Measurements from ENCODE around the gene RILP.

RILP gene

GRCh38 chr17:1647802-1648171 lies 1.9 kb downstream of the RILP start:
- DNase-seq = no peak

DNA sequence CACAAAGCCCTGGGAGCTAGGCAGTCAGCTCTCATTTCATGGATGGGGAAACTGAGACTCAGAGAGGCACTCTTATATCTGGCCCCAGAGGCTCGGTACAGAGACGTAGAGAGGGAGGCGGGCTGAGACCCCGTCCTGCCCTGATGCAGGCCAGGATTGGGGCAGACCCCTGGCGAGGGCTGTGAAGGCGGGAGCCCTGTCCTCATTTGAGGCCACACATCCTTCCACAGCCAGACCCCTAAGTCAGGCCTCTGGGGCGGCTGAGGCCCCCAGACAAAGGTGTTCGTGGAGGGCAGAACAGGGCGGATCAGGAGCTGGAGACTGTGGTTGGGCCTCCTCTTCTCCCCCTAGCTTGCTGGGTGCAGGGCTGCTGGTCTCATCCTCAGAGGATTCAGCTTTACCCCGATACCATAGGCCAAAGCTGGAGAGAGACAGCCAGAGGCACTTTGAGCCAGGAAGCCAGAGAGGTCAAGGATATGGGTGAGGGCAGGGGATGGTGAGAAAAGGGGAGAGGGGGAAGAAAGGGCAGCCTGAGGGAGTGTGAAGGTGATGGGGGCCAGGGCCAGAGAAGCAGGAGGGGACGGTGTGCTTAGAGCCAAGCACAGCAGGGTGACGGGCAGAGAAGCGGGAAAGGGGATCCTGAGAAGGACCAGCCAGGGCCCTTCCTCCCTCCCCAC lies 3.3 kb downstream of the RILP start:
- no peak for DNase-seq

DNA sequence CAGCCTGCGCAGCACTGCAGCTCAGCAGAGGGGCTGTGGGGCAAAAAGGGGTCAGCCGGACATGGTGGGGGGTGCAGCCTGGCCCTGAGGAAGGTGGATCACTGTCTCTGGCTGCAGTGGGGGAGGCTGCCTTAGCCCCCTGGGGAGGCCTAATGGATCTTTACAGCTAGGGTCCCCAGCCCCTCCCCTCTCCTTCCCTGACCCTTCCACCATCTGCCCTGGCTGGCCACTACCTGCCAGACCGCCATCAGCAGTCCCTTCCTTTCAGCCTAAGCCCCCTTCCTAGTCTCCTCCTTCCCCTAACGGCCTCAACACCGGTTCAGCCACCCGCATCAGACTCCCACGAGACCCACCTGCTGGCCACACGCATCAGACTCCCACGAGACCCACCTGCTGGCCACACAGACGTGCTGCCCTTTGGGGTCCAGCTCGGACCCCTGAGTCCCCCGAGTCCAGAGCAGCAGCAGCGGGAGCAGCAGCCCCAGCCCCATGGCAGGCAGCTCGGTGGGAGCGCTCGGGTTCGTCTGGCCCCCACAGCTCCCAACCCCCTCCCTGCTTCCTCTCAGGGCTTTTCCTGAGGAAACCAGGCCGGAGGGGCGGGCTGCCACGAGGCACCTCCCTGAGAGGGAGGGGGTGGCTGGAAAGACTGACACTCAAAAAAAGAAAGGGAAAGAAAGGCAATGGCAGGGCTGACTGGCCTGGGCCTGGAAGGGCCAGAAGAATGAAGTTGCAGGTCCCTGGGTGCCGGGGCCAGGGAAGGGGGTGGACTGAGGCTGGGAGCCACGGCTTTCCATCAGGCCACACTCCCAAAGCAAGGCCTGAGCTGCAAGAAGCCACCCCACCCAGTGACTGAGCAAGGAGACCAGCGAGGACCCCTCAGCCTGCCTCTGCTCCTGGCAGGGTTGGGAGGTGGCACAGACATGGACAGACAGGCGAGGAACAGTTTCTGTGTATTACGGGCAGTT lies 4.2 kb downstream of the RILP start, which contains the start of gene SCARF1:
Gene SCARF1, minus strand, starts transcription at position 526 of the 965 bp plus-strand sequence. Its CDS starts 35 bp downstream, at position 491.
- no peak for DNase-seq

GRCh38 chr17:1644493-1645206 lies 5.0 kb downstream of the RILP start:
- DNase-seq = peak; percentile 44 to 62

DNA sequence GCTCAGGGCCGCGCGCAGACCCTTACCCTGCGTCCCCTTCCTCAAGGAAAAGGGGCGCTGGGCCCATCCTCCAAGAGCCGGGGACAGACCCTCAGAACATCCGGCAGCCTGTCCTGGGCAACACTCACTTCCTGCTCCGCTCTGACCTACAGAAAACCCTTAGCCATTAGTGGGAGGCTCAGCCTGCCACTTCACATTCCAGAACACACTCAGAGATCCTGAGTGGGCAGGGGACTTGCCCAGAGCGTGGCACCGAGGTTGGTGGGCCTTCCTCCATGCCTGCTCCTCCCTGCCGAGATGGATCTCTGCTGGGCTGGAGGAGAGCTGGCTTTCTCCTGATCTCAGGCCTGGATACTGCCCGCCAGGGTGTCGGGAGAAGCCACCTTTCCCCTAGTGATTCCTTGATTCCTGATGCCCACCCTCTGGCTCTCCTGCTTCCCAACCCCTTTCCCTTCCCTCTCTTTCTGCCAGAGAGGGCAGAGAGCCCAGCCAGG lies 5.6 kb downstream of the RILP start:
- DNase-seq = peak in 1 of 2 experiments; percentile 23

GRCh38 chr17:1643293-1643998 lies 6.2 kb downstream of the RILP start:
- DNase-seq = peak; percentile 34 to 42

- DNase-seq = no peak
Measured at GRCh38 chr17:1641065-1641403, 8.6 kb downstream of the RILP start.

- no peak for DNase-seq
Measured at GRCh38 chr17:1640329-1641064, 9.2 kb downstream of the RILP start.

DNA sequence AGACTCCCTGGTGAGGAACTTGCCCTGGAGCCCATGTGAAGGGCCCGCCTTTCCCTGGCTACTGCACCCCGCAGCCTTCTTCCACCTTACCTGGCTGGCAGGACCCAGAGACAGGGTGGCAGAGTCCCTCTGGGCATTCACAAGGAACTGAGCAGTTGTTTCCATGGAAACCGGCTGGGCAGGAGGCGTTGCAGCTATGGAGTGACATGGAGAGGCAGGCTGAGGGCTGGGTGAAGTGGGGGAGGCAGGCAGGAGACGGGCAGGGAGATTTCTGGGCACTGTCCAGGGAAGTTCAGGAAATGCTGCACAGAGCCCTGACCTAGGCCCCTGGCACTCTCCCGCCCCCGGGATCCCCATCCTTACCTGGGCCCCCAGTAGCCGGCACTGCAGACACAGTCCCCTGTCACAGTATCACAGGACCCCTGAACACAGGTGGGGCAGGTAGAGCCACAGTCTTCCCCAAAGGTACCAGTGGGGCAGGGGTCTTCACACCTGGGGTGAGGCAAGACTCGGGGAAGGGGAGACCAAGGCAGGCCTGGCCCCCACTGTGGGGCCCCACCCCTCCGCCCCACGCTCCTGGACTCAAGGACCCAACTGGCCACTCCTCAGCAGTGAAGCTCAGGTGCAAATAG lies 10.0 kb downstream of the RILP start:
- no peak for DNase-seq

DNA sequence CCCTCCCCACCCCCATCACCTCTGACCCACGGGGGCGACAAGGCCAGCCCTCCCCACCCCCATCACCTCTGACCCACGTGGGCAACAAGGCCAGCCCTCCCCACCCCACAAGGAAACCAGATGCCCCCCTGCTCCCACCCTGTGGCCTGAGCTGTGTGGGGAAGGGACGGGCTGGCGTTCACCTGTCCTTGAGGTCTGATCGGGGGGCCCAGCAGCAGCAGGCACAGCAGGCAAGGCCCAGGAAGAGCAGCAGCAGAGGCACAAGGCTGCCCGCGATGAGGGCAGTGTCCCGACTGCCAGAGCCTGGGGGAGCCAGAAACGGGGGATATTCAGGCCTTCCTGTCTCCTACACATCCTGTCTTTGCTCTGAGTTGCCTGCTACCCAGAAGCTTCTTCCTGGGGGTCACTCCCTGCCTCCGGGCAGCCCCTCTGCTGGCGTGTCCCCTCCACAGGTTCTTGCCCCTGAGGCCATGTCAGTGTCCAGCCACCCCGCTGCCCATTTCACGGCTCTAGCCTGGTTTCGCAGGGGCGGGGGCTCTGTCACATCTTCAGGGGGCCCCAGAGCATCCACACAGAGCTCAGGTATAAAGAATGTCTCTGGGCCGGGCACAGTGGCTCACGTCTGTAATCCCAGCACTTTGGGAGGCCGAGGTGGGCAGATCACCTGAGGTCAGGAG lies 10.9 kb downstream of the RILP start:
- no peak for DNase-seq

- DNase-seq = no peak
Measured at GRCh38 chr17:1638171-1638590, 11.5 kb downstream of the RILP start.

DNA sequence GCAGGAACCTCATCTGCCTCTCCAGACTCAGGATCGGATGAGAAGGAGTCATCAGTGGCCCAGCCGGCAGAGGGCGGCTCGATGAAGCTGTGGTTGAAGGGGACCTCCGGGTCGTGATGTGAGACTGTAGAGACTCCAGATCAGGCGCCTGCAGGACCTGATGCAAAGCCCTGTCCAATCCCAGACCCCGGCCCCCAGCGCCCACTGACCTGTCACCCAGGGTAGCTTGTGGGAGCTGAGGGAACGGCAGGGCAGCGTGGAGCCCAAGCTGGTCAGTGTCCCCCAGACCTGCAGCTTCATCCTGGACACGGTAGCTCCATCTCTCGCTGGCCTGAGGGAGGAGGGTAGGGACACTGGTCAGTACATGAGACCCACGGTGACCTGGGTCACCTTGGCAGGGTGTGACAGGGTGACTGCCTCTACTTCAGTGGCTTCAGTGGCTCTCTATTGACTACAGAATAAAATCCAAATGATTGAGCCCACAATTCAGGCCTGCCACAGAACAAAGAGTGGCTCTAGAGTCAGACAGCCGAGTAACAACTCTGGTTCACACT lies 12.9 kb downstream of the RILP start:
- DNase-seq = no peak

DNA sequence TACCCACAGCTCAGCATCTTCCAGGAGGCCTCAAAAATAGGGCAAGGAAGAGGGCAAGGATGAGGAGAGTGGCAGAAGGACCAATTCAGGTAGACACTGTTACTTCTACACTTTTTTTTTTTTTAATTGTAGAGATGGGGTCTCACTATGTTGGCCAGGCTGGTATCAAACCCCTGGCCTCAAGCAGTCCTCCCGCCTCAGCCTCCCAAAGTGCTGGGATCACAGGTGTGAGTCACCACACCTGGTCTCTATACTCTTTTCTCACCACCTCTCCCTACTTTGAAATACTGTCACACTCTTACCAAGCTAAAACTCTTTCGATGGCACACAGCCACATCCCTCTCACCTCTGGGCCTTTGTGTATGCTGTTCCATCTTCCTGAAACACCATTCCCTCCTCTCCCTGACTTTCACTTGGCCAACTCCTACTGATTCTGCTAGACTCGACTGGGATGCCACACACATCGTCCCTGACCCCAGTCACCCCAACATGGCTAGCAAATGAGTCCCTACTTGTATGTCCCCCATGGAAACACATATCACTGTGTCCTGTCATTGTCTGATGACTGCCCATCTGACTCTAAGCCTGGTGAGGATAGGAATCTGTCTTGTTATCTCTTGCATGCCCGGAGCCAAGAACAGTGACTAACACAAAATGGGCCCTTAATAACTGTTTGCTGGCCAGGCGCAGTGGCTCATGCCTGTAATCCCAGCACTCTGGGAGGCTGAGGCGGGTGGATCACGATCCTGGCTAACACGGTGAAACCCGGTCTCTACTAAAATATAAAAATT lies 13.8 kb downstream of the RILP start:
- DNase-seq = no peak

DNA sequence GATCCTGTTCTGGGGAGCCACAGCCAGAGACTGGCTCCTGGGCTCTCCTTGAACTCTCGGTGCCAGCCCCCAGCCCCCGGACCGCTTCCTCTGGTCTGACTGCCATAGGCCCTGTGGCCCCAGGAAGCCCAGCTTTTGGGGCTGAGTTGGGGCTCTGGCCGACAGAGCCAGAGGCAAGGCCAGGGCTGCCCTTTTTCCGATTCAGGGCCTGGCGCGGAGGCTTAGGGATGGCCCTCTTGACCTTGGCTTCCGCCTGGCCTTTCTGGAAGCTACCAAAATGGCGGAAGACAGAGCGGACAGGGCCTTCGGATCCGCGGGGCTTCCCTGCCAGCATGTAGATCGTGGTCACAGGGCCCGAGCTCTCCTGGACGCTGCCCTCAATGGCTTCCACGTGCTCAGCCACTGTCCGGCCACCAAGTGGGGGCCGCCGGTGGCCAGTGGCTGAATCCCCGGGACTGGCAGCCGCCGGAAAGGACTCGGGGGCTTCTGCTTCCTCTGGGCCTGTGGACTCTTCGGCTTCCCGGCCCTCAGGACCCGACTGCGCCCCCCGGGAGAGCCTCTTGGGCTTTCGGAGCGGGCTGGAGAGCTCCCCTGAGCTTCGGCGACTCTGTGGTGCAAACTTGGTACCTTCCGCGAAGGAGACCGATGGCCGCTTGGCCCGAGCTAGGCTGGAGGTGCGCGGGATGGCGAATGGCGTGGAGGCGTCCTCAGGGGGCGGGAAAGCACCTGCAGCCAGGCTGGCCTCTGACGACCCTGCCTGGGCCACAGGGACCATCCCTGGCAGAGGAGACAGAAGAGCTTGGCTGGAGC lies 14.6 kb downstream of the RILP start:
- no peak for DNase-seq

- no peak for DNase-seq
Measured at GRCh38 chr17:1630662-1631061, 19.0 kb downstream of the RILP start.

- peak; percentile 89 to 92 for DNase-seq
Measured at GRCh38 chr17:1629504-1630310, 20.0 kb downstream of the RILP start.

GRCh38 chr17:1628856-1629503 lies 20.7 kb downstream of the RILP start:
- DNase-seq = peak; percentile 89 to 92
